Activated T-cell treated with anti-CD3 and anti-CD28 coated beads, Interleukin-2, amount 50 U/mL, for 24 hours (primary cell): ENCODE data around the gene APLP2.

ENCODE experiments used
- DNase-seq: peaks from one replicate; pipeline ENCODE4 v3.0.0-alpha.2; 2020
- H3K27ac Mint-ChIP-seq: 2 replicates; pipeline ENCODE4 v1.8.0; 2020; ENCODE audit warnings: mild to moderate bottlenecking, mixed read lengths
- H3K27me3 Mint-ChIP-seq: 2 replicates; pipeline ENCODE4 v1.8.0; 2020; ENCODE audit warnings: mixed read lengths
- H3K36me3 Mint-ChIP-seq: 2 replicates; pipeline ENCODE4 v1.8.0; 2020; ENCODE audit warnings: low read depth, mixed read lengths
- H3K4me1 Mint-ChIP-seq: 2 replicates; pipeline ENCODE4 v1.8.0; 2020; ENCODE audit warnings: low read depth, mixed read lengths
- H3K4me3 Mint-ChIP-seq: 2 replicates; pipeline ENCODE4 v1.8.0; 2020; ENCODE audit warnings: mild to moderate bottlenecking, moderate library complexity, mixed read lengths
- H3K9me3 Mint-ChIP-seq: 2 replicates; pipeline ENCODE4 v1.8.0; 2020; ENCODE audit warnings: mixed read lengths

The APLP2 gene

GRCh38 chr11:130042093-130042591, 27.6 kb upstream of the APLP2 start:
- Mint-ChIP-seq H3K27ac (no peak overlapping the region), H3K4me3 (no peak overlapping the region), H3K36me3 (no peaks in the 10 kb centered on the region), H3K9me3 (no peaks in the 10 kb centered on the region), H3K4me1 (no peaks in the 10 kb centered on the region), H3K27me3 (peaks cover 9% of the 10 kb centered on the region)
- DNase-seq, result no peak

- Mint-ChIP-seq H3K27ac (no peak overlapping the region), H3K9me3 (no peaks in the 10 kb centered on the region), H3K4me3 (no peak overlapping the region)
These were observed 26.1 kb upstream of the APLP2 start for GRCh38 chr11:130043575-130043974.

GRCh38 chr11:130047141-130047540, 22.6 kb upstream of the APLP2 start:
- Mint-ChIP-seq H3K36me3 (no peaks in the 10 kb centered on the region), H3K4me3 (no peak overlapping the region), H3K27me3 (peaks cover 7% of the 10 kb centered on the region), H3K9me3 (no peaks in the 10 kb centered on the region), H3K4me1 (no peaks in the 10 kb centered on the region), H3K27ac (no peak overlapping the region)
- no peak for DNase-seq

More at GRCh38 chr11:130043575-130043974, 26.1 kb upstream of the APLP2 start:
- Mint-ChIP-seq H3K27me3 (peaks cover 7% of the 10 kb centered on the region), H3K36me3 (no peaks in the 10 kb centered on the region), H3K4me1 (no peaks in the 10 kb centered on the region)
- DNase-seq, result no peak

GRCh38 chr11:130049328-130049771, 20.3 kb upstream of the APLP2 start:
- no peak overlapping the region for H3K4me3 Mint-ChIP-seq
- no peak for DNase-seq
- no peak overlapping the region for H3K27ac Mint-ChIP-seq

GRCh38 chr11:130050257-130050656, 19.4 kb upstream of the APLP2 start:
- DNase-seq, result no peak
- Mint-ChIP-seq H3K36me3 (no peaks in the 10 kb centered on the region), H3K27ac (no peak overlapping the region), H3K4me3 (no peak overlapping the region), H3K27me3 (peaks cover 3% of the 10 kb centered on the region), H3K4me1 (no peaks in the 10 kb centered on the region), H3K9me3 (no peaks in the 10 kb centered on the region)

More at GRCh38 chr11:130049328-130049771, 20.3 kb upstream of the APLP2 start:
- peaks cover 3% of the 10 kb centered on the region for H3K27me3 Mint-ChIP-seq
- H3K4me1 Mint-ChIP-seq, result no peaks in the 10 kb centered on the region
- no peaks in the 10 kb centered on the region for H3K9me3 Mint-ChIP-seq
- H3K36me3 Mint-ChIP-seq, result no peaks in the 10 kb centered on the region

- H3K4me3 Mint-ChIP-seq, result no peak overlapping the region
These were observed 18.6 kb upstream of the APLP2 start for GRCh38 chr11:130051082-130051481.

GRCh38 chr11:130052567-130052966, 17.1 kb upstream of the APLP2 start:
- no peak overlapping the region for H3K4me3 Mint-ChIP-seq
- H3K27ac Mint-ChIP-seq, result no peak overlapping the region
- no peaks in the 10 kb centered on the region for H3K9me3 Mint-ChIP-seq
- H3K36me3 Mint-ChIP-seq, result no peaks in the 10 kb centered on the region
- H3K4me1 Mint-ChIP-seq, result no peaks in the 10 kb centered on the region
- no peak for DNase-seq
- H3K27me3 Mint-ChIP-seq, result peaks cover 6% of the 10 kb centered on the region

More at GRCh38 chr11:130051082-130051481, 18.6 kb upstream of the APLP2 start:
- Mint-ChIP-seq H3K9me3 (no peaks in the 10 kb centered on the region), H3K27ac (no peak overlapping the region), H3K36me3 (no peaks in the 10 kb centered on the region), H3K4me1 (no peaks in the 10 kb centered on the region), H3K27me3 (peaks cover 3% of the 10 kb centered on the region)
- no peak for DNase-seq

GRCh38 chr11:130054966-130055365, 14.7 kb upstream of the APLP2 start:
- DNase-seq, result no peak
- H3K4me1 Mint-ChIP-seq, result no peaks in the 10 kb centered on the region
- no peaks in the 10 kb centered on the region for H3K36me3 Mint-ChIP-seq
- no peaks in the 10 kb centered on the region for H3K9me3 Mint-ChIP-seq
- H3K4me3 Mint-ChIP-seq, result no peak overlapping the region
- H3K27ac Mint-ChIP-seq, result no peak overlapping the region
- H3K27me3 Mint-ChIP-seq, result peaks cover 18% of the 10 kb centered on the region

- Mint-ChIP-seq H3K36me3 (no peaks in the 10 kb centered on the region), H3K9me3 (no peaks in the 10 kb centered on the region), H3K27ac (no peak overlapping the region), H3K4me3 (no peak overlapping the region), H3K27me3 (peaks cover 22% of the 10 kb centered on the region), H3K4me1 (no peaks in the 10 kb centered on the region)
- no peak for DNase-seq
These were observed 14.1 kb upstream of the APLP2 start for GRCh38 chr11:130055617-130056016.

- no peaks in the 10 kb centered on the region for H3K4me1 Mint-ChIP-seq
- H3K27ac Mint-ChIP-seq, result no peak overlapping the region
- no peak overlapping the region for H3K4me3 Mint-ChIP-seq
- peaks cover 37% of the 10 kb centered on the region for H3K27me3 Mint-ChIP-seq
- H3K9me3 Mint-ChIP-seq, result no peaks in the 10 kb centered on the region
- no peaks in the 10 kb centered on the region for H3K36me3 Mint-ChIP-seq
- DNase-seq, result no peak
These were observed 8.7 kb upstream of the APLP2 start for GRCh38 chr11:130061017-130061416.

GRCh38 chr11:130062026-130062425, 7.7 kb upstream of the APLP2 start:
- H3K27ac Mint-ChIP-seq, result no peak overlapping the region
- H3K4me1 Mint-ChIP-seq, result no peaks in the 10 kb centered on the region
- no peaks in the 10 kb centered on the region for H3K36me3 Mint-ChIP-seq
- H3K4me3 Mint-ChIP-seq, result no peak overlapping the region
- peaks cover 36% of the 10 kb centered on the region for H3K27me3 Mint-ChIP-seq
- H3K9me3 Mint-ChIP-seq, result no peaks in the 10 kb centered on the region
- DNase-seq, result no peak

GRCh38 chr11:130063451-130063850, 6.2 kb upstream of the APLP2 start:
- Mint-ChIP-seq H3K36me3 (no peaks in the 10 kb centered on the region), H3K4me3 (no peak overlapping the region), H3K9me3 (no peaks in the 10 kb centered on the region), H3K27me3 (peaks cover 32% of the 10 kb centered on the region), H3K27ac (no peak overlapping the region), H3K4me1 (peaks cover 2% of the 10 kb centered on the region)
- DNase-seq, result no peak

- peaks cover 10% of the 10 kb centered on the region for H3K4me1 Mint-ChIP-seq
- H3K27me3 Mint-ChIP-seq, result peaks cover 26% of the 10 kb centered on the region
- no peak overlapping the region for H3K4me3 Mint-ChIP-seq
- no peak for DNase-seq
- no peak overlapping the region for H3K27ac Mint-ChIP-seq
- no peaks in the 10 kb centered on the region for H3K36me3 Mint-ChIP-seq
- H3K9me3 Mint-ChIP-seq, result no peaks in the 10 kb centered on the region
These were observed 5.1 kb upstream of the APLP2 start for GRCh38 chr11:130064596-130064995.

- Mint-ChIP-seq H3K36me3 (no peaks in the 10 kb centered on the region), H3K4me1 (peaks cover 17% of the 10 kb centered on the region), H3K4me3 (no peak overlapping the region), H3K9me3 (no peaks in the 10 kb centered on the region), H3K27me3 (peaks cover 11% of the 10 kb centered on the region), H3K27ac (no peak overlapping the region)
- DNase-seq, result no peak
These were observed 3.4 kb upstream of the APLP2 start for GRCh38 chr11:130066338-130066737.

- H3K27ac Mint-ChIP-seq, result peak overlapping the region; percentile 94
- H3K27me3 Mint-ChIP-seq, result peaks cover 12% of the 10 kb centered on the region
- no peaks in the 10 kb centered on the region for H3K9me3 Mint-ChIP-seq
- H3K4me3 Mint-ChIP-seq, result peak overlapping the region; percentile 84
- H3K4me1 Mint-ChIP-seq, result peaks cover 27% of the 10 kb centered on the region
- no peak for DNase-seq
- H3K36me3 Mint-ChIP-seq, result no peaks in the 10 kb centered on the region
These were observed 1.1 kb upstream of the APLP2 start for GRCh38 chr11:130068546-130068985.
